ENCODE measurements around the gene CCNI. TPM values are rescaled to one million over a fixed set of nuclear protein-coding genes. Genes with fewer than 3 reads are reported as not detected.

CCNI gene
- total RNA-seq, 1 donor from 2014 or later = 116 TPM

GRCh38 chr4:77050962-77051361 is 24.8 kb downstream of the CCNI start:
- TF ChIP-seq, protein P1, sequence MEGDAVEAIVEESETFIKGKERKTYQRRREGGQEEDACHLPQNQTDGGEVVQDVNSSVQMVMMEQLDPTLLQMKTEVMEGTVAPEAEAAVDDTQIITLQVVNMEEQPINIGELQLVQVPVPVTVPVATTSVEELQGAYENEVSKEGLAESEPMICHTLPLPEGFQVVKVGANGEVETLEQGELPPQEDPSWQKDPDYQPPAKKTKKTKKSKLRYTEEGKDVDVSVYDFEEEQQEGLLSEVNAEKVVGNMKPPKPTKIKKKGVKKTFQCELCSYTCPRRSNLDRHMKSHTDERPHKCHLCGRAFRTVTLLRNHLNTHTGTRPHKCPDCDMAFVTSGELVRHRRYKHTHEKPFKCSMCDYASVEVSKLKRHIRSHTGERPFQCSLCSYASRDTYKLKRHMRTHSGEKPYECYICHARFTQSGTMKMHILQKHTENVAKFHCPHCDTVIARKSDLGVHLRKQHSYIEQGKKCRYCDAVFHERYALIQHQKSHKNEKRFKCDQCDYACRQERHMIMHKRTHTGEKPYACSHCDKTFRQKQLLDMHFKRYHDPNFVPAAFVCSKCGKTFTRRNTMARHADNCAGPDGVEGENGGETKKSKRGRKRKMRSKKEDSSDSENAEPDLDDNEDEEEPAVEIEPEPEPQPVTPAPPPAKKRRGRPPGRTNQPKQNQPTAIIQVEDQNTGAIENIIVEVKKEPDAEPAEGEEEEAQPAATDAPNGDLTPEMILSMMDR (conservative IDR thresholded peaks at IDR 0.05; ENCODE audit: low read depth, low read length) = no peak

DNA sequence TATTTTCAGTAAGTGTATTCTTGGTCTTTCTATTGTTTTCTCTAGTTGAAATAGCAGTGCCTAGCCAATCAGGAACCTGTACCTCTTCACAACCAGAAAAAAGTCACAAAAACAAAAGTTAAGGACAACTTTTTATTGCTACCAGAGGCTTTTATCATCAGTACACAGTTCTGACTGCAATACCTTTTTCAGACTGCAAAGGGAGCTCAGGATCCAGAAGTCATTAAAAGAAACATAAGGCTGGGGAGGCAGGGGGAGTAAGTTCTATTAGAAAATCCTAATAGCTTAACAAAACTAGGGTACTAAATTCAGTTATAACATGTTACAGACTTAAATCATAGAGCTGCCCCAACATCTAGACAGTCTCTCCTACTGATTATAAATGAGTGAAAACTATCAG is 28.8 kb downstream of the CCNI start:
- TF ChIP-seq, protein P1 (conservative IDR thresholded peaks at IDR 0.05; ENCODE audit: low read depth, low read length) = peak; percentile 48
- H3K4me3 ChIP-seq (ENCODE audit: low read depth, low read length) = no peak overlapping the region
- DNase-seq (ENCODE audit: low read depth) = no peak

More at GRCh38 chr4:77050962-77051361, 24.8 kb downstream of the CCNI start:
- H3K4me3 ChIP-seq (ENCODE audit: low read depth, low read length) = no peak overlapping the region
- no peak for DNase-seq (ENCODE audit: low read depth)

DNA sequence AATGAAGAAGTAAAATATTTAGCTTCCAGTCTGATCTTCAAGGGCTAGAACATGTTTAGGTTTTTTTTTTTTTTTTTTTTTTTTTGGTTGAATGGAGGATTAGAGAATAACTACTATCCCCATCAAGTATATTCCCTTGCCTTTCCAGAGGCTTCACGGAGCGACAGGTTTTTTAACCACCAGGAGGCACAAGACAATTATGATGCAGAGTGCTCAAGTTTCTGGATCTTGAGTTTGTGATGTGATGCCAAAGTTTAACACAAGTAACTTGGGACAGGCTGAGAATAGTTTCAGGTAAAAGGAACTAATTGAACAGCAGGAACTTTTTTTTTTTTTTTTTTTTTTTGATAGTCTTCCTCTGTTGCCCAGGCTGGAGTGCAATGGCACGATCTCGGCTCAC is 30.3 kb downstream of the CCNI start:
- TF ChIP-seq, protein P1 (conservative IDR thresholded peaks at IDR 0.05; ENCODE audit: low read depth, low read length) = peak; percentile 42
- no peak for DNase-seq (ENCODE audit: low read depth)
- no peak overlapping the region for H3K4me3 ChIP-seq (ENCODE audit: low read depth, low read length)

- TF ChIP-seq, protein P1 (conservative IDR thresholded peaks at IDR 0.05; ENCODE audit: low read depth, low read length) = peak; percentile 57
- DNase-seq (ENCODE audit: low read depth) = no peak
- no peak overlapping the region for H3K4me3 ChIP-seq (ENCODE audit: low read depth, low read length)
These were observed 31.2 kb downstream of the CCNI start for GRCh38 chr4:77044461-77045150.

GRCh38 chr4:77043507-77044136 is 32.2 kb downstream of the CCNI start:
- no peak for DNase-seq (ENCODE audit: low read depth)
- TF ChIP-seq, protein P1 (conservative IDR thresholded peaks at IDR 0.05; ENCODE audit: low read depth, low read length) = no peak
- no peak overlapping the region for H3K4me3 ChIP-seq (ENCODE audit: low read depth, low read length)

DNA sequence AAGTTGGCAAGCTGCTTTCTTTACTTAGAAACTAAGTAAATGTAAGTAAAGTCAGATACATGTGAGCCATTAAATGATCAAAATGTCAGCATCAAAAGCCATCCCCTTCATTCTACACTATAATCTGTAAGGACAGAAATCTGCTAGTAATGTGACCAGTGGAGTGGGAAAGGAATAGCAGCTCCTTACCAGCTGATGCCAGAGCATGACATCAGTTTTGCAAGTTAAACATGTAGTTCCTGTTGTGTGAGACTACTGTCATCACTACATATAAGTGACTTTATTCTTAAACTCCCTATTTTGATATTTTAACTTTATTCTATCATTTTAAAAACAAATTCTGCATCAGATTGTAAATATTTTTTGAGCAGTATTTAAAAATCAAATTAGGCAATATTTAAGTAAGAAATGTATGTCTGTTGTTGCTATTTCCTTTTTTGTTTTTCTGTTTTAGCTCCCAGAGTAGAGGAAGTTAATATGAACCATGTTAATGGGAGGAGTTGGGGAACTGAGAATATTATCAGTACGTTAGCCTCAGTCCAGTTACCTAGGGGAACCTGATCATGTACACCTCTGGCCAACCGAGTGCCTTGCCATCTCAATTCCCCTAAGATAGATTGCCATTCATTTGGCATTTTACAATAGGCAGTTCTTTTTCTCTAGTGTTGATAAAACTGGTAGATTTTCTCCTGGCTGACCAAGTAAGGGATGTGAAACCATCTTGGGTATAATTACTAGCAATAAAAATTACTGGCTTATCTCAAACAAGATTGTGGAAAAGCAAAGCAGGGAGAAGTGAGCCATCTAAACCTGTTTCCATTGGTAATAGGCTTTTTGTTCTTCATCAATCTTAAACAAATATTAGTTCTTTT is 34.7 kb downstream of the CCNI start:
- TF ChIP-seq, protein P1 (conservative IDR thresholded peaks at IDR 0.05; ENCODE audit: low read depth, low read length) = no peak

More for the DNA sequence above, 34.7 kb downstream of the CCNI start:
- no peak overlapping the region for H3K4me3 ChIP-seq (ENCODE audit: low read depth, low read length)
- DNase-seq (ENCODE audit: low read depth) = no peak
